Loucy (cell line): ENCODE results near the gene GBA2.

Experiments used
- H2AFZ ChIP-seq: fragments of 200-600 bp; sonication (generic); 2 replicates; pipeline ENCODE4 v1.6.0; 2016; ENCODE audit warnings: antibody characterized with exemption, mild to moderate bottlenecking, low read length, moderate library complexity
- H3F3A ChIP-seq: fragments of 200-600 bp; 2 replicates; pipeline ENCODE4 v1.6.0; 2016; ENCODE audit warnings: antibody characterized with exemption, low read depth, mild to moderate bottlenecking
- H3K27me3 ChIP-seq: fragments of 200-600 bp; sonication (generic); 2 replicates; pipeline ENCODE4 v1.6.1; 2014; ENCODE audit warnings: low read length, mild to moderate bottlenecking; ENCODE audit not compliant: insufficient read depth, poor library complexity, severe bottlenecking
- H3K36me3 ChIP-seq: fragments of 200-600 bp; sonication (generic); 2 replicates; pipeline ENCODE4 v1.6.1; 2016; ENCODE audit warnings: low read length; ENCODE audit not compliant: insufficient read depth
- H3K4me1 ChIP-seq: fragments of 200-600 bp; sonication (generic); 2 replicates; pipeline ENCODE4 v1.5.1; 2014; ENCODE audit warnings: low read length, mild to moderate bottlenecking; ENCODE audit not compliant: insufficient read depth, poor library complexity, severe bottlenecking
- H3K4me2 ChIP-seq: fragments of 200-600 bp; sonication (generic); 2 replicates; pipeline ENCODE4 v1.6.0; 2014; ENCODE audit warnings: antibody characterized with exemption, low read length, low read depth, mild to moderate bottlenecking; ENCODE audit not compliant: poor library complexity, severe bottlenecking
- H3K4me3 ChIP-seq: fragments of 200-600 bp; sonication (generic); 2 replicates; pipeline ENCODE4 v1.5.1; 2014; ENCODE audit warnings: low read length, mild to moderate bottlenecking, mixed read lengths; ENCODE audit not compliant: poor library complexity, severe bottlenecking
- H3K79me2 ChIP-seq: fragments of 200-600 bp; sonication (generic); 2 replicates; pipeline ENCODE4 v1.6.1; 2014; ENCODE audit warnings: low read length; ENCODE audit not compliant: insufficient read depth
- H3K9ac ChIP-seq: fragments of 200-600 bp; sonication (generic); 2 replicates; pipeline ENCODE4 v1.6.0; 2014; ENCODE audit warnings: mild to moderate bottlenecking, low read depth, low read length, moderate library complexity; ENCODE audit not compliant: poor library complexity, severe bottlenecking
- H3K9me2 ChIP-seq: fragments of 200-600 bp; sonication (generic); replicated peaks from 2 replicates; pipeline ENCODE4 v1.6.1; 2016; ENCODE audit warnings: low read depth, low read length, mixed read lengths
- H3K9me3 ChIP-seq: fragments of 200-600 bp; sonication (generic); 2 replicates; pipeline ENCODE4 v1.6.1; 2014; ENCODE audit warnings: mild to moderate bottlenecking, antibody characterized with exemption, low read length, low read depth; ENCODE audit not compliant: insufficient read depth
- H4K20me1 ChIP-seq: fragments of 200-600 bp; sonication (generic); 2 replicates; pipeline ENCODE4 v1.6.0; 2014; ENCODE audit warnings: antibody characterized with exemption, low read length, mild to moderate bottlenecking; ENCODE audit not compliant: insufficient read depth, poor library complexity, severe bottlenecking
- EZH2phosphoT487 ChIP-seq: fragments of 200-600 bp; IDR thresholded peaks from 2 replicates; pipeline ENCODE4 v1.6.1; 2018; ENCODE audit warnings: antibody characterized with exemption, mild to moderate bottlenecking, moderate library complexity, borderline replicate concordance
- TF ChIP-seq, protein P1 (sequence below): fragments of 200-600 bp; sonication (generic); conservative IDR thresholded peaks from 2 replicates; pipeline ENCODE4 v1.5.1; 2014; ENCODE audit warnings: mild to moderate bottlenecking, antibody characterized with exemption, low read length

The GBA2 gene

DNA sequence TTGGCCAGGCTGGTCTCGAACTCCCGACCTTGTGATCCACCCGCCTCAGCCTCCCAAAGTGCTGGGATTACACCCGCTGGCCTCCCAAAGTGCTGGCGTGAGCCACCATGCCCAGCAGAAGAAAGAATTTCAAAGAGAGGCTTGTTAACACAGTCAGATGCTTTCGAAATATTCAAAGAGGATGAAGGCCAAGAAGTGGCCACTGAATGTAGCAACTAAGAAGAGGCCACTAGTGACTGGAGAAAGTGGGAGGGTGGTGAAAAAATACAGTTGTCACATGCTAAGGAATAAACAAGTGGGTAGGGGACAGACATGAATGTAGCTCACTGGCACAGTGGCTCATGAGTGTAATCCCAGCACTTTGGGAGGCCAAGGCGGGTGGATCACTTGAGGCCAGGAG lies 46.3 kb downstream of the GBA2 start:
- Histone ChIP-seq H2AFZ (no peak overlapping the region), H3F3A (no peaks in the 10 kb centered on the region), H3K79me2 (no peaks in the 10 kb centered on the region), H3K9ac (no peak overlapping the region), H4K20me1 (peaks cover 5% of the 10 kb centered on the region), H3K36me3 (peaks cover 98% of the 10 kb centered on the region), H3K4me2 (no peak overlapping the region), H3K9me2 (no peaks in the 10 kb centered on the region), H3K27me3 (no peaks in the 10 kb centered on the region), H3K9me3 (no peaks in the 10 kb centered on the region), H3K4me3 (no peak overlapping the region), H3K4me1 (no peaks in the 10 kb centered on the region)
- TF ChIP-seq, protein P1, sequence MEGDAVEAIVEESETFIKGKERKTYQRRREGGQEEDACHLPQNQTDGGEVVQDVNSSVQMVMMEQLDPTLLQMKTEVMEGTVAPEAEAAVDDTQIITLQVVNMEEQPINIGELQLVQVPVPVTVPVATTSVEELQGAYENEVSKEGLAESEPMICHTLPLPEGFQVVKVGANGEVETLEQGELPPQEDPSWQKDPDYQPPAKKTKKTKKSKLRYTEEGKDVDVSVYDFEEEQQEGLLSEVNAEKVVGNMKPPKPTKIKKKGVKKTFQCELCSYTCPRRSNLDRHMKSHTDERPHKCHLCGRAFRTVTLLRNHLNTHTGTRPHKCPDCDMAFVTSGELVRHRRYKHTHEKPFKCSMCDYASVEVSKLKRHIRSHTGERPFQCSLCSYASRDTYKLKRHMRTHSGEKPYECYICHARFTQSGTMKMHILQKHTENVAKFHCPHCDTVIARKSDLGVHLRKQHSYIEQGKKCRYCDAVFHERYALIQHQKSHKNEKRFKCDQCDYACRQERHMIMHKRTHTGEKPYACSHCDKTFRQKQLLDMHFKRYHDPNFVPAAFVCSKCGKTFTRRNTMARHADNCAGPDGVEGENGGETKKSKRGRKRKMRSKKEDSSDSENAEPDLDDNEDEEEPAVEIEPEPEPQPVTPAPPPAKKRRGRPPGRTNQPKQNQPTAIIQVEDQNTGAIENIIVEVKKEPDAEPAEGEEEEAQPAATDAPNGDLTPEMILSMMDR: no peak
- no peak for TF ChIP-seq EZH2phosphoT487

GRCh38 chr9:35700942-35701341 lies 48.1 kb downstream of the GBA2 start:
- TF ChIP-seq, protein P1: no peak
- no peak for TF ChIP-seq EZH2phosphoT487
- Histone ChIP-seq H3K9me2 (no peaks in the 10 kb centered on the region), H3K4me2 (no peak overlapping the region), H3K9ac (no peak overlapping the region), H3K9me3 (no peaks in the 10 kb centered on the region), H2AFZ (no peak overlapping the region), H3F3A (no peaks in the 10 kb centered on the region), H3K36me3 (peaks cover 92% of the 10 kb centered on the region), H3K79me2 (no peaks in the 10 kb centered on the region), H3K4me1 (no peaks in the 10 kb centered on the region), H3K27me3 (no peaks in the 10 kb centered on the region), H3K4me3 (no peak overlapping the region), H4K20me1 (peaks cover 5% of the 10 kb centered on the region)

DNA sequence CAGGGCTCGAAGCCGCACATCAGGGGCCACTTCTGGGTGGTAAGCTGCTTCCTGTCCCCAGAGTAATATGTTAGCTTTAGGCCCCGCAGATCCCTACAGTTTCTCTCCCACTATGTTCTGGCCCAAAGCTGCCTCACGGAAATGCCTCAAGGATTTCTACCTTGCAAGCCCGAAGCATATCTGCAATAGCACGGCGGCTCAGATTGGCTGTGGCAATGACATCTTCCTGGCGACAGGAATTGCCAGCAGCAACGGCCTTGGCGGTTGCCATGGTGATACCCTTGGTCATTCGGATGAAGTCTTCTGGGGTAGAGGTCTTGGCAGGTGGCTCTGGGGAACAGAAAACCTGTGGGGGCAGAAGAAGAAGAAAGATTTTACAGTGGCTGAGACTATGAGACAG lies 49.0 kb downstream of the GBA2 start:
- TF ChIP-seq EZH2phosphoT487: no peak
- TF ChIP-seq, protein P1: no peak
- Histone ChIP-seq H3K27me3 (no peaks in the 10 kb centered on the region), H3K4me3 (no peak overlapping the region), H2AFZ (no peak overlapping the region), H3K4me2 (no peak overlapping the region), H3K9me3 (no peaks in the 10 kb centered on the region), H3K9ac (no peak overlapping the region), H3K36me3 (peaks cover 86% of the 10 kb centered on the region), H4K20me1 (no peaks in the 10 kb centered on the region), H3K79me2 (no peaks in the 10 kb centered on the region), H3F3A (no peaks in the 10 kb centered on the region), H3K9me2 (no peaks in the 10 kb centered on the region), H3K4me1 (no peaks in the 10 kb centered on the region)
